ENCODE measurements around the gene CHD9. TPM values are rescaled to one million over a fixed set of nuclear protein-coding genes. Genes with fewer than 3 reads are reported as not detected.

CHD9 gene
- total and polyA plus RNA-seq, 3 donors from 2014 or later = 10.4 to 67.3 (median 57.5) TPM

DNA sequence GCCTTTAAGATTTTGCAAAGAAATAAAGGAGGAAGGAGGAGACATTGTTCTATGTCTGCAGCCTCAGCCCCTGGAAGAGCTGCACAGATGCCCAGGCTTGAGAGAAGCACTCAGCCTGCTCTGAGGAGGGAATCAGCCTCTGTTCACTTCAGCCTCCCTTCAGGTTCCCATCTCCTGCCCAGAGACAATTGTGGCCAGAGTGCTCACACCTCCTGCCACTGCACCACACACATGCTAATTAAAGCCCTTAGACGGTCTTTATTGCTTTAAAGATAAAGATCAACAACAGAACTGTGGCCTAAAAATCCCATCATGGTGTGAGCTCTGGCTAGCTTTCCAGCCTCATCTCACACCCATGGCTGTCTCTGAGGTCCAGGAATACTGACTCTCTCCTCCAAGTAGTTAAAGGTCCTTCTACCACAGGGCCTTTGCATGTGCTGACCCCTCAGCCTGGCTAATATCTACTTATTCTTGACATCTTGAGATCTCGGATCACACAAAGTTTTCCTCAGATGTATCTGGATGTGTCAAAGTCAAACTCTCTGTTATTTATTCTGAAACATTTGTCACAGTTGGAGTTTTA is 35.9 kb upstream of the CHD9 start:
- H3K36me3 ChIP-seq (ENCODE audit: low read depth, missing control alignments) = no peaks in the 10 kb centered on the region
- TF ChIP-seq, protein P1, sequence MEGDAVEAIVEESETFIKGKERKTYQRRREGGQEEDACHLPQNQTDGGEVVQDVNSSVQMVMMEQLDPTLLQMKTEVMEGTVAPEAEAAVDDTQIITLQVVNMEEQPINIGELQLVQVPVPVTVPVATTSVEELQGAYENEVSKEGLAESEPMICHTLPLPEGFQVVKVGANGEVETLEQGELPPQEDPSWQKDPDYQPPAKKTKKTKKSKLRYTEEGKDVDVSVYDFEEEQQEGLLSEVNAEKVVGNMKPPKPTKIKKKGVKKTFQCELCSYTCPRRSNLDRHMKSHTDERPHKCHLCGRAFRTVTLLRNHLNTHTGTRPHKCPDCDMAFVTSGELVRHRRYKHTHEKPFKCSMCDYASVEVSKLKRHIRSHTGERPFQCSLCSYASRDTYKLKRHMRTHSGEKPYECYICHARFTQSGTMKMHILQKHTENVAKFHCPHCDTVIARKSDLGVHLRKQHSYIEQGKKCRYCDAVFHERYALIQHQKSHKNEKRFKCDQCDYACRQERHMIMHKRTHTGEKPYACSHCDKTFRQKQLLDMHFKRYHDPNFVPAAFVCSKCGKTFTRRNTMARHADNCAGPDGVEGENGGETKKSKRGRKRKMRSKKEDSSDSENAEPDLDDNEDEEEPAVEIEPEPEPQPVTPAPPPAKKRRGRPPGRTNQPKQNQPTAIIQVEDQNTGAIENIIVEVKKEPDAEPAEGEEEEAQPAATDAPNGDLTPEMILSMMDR (IDR thresholded peaks at IDR 0.05) = no peak
- no peak for TF ChIP-seq POLR2A (IDR thresholded peaks at IDR 0.05)
- no peaks in the 10 kb centered on the region for H3K4me1 ChIP-seq
- no peaks in the 10 kb centered on the region for H3K9me3 ChIP-seq
- no peak overlapping the region for H3K27ac ChIP-seq
- 75 to 82% methylated on average over 2 of the region's 2 CpGs for WGBS, 2 donors
- no peak overlapping the region for H3K4me3 ChIP-seq
- no peaks in the 10 kb centered on the region for H3K27me3 ChIP-seq
- intact Hi-C loops (cut with DNase I; ENCODE audit: low total_unique reads) = no loop called here
- no peak for DNase-seq

DNA sequence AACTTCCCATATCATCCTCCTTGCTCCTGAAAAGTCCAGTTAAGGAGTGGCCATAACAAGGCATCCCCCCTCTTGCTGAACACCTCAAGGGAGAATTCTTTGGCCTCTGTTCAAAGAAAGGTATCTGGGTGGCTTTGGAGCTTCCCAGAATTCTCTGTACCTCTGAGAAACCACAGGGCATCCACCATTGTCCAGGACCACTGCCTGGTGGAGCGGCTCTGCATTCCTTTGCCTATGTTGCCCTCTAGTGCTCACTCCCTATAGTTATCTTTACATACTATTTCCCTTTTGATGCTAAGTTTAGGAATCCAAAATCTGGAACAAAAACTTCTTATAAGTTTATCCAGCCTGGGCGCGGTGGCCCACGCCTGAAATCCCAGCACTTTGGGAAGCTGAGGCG is 32.4 kb upstream of the CHD9 start:
- DNase-seq = peak; percentile 62
- intact Hi-C loops (cut with DNase I; ENCODE audit: low total_unique reads) = no loop called here
- Histone ChIP-seq H3K4me3 (no peak overlapping the region), H3K27me3 (no peaks in the 10 kb centered on the region), H3K27ac (no peak overlapping the region), H3K4me1 (no peaks in the 10 kb centered on the region), H3K36me3 (ENCODE audit: low read depth, missing control alignments) (no peaks in the 10 kb centered on the region), H3K9me3 (no peaks in the 10 kb centered on the region)
- WGBS, 2 donors = 20 to 33% methylated on average over 5 of the region's 5 CpGs
- TF ChIP-seq, protein P1 (IDR thresholded peaks at IDR 0.05) = peak; percentile 25 to 53 (median 34)
- TF ChIP-seq POLR2A (IDR thresholded peaks at IDR 0.05) = no peak

DNA sequence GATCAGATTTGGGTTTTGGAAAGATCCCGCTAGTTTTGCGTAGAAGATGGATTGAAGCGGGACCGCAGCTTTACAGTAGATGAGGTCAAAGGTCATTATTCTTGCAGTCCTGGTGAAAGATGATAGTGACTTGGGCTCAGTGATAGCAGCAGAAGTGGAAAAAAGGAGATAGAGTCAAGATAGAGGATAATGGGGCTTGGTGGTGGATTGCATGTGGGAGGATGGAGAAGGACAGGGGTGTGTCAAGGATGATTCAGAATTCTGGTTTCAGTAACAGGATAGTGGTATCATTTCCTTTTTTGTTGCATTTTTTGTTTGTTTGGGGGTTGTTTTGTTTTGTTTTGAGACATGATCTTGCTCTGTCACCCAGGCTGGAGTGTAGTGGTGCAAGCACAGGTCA is 30.7 kb upstream of the CHD9 start:
- no peak overlapping the region for H3K4me3 ChIP-seq
- no peak for TF ChIP-seq POLR2A (IDR thresholded peaks at IDR 0.05)
- TF ChIP-seq, protein P1 (IDR thresholded peaks at IDR 0.05) = no peak
- no peak overlapping the region for H3K27ac ChIP-seq
- no peak for DNase-seq
- H3K9me3 ChIP-seq = no peaks in the 10 kb centered on the region
- intact Hi-C loops (cut with DNase I; ENCODE audit: low total_unique reads) = no loop called here
- no peaks in the 10 kb centered on the region for H3K36me3 ChIP-seq (ENCODE audit: low read depth, missing control alignments)
- H3K4me1 ChIP-seq = no peaks in the 10 kb centered on the region
- 96 to 97% methylated on average over 4 of the region's 4 CpGs for WGBS, 2 donors
- H3K27me3 ChIP-seq = no peaks in the 10 kb centered on the region

DNA sequence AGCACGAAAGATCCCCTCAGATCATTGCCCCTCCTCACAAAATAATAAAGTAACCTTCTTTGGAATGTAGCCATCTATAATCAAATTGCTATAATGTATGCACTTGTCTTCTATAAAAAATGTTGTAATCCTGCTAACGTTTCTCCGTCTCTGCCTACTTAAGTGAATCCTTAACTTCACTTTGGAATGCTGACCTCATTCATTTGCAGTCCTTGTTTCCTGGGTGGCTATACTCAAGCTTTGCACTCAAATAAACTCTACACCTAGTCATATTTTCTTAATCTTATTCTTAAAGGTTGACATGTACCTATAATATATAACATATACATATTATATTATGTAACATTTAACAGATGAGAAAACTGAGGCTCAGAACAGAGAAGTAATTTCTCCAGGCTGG is 24.8 kb upstream of the CHD9 start:
- 57 to 67% methylated on average over 3 of the region's 3 CpGs for WGBS, 2 donors
- DNase-seq = no peak
- H3K9me3 ChIP-seq = no peaks in the 10 kb centered on the region
- no peak overlapping the region for H3K4me3 ChIP-seq
- intact Hi-C loops (cut with DNase I; ENCODE audit: low total_unique reads) = no loop called here
- no peak for TF ChIP-seq POLR2A (IDR thresholded peaks at IDR 0.05)
- TF ChIP-seq, protein P1 (IDR thresholded peaks at IDR 0.05) = no peak
- H3K27me3 ChIP-seq = no peaks in the 10 kb centered on the region
- H3K36me3 ChIP-seq (ENCODE audit: low read depth, missing control alignments) = no peaks in the 10 kb centered on the region
- no peak overlapping the region for H3K27ac ChIP-seq
- H3K4me1 ChIP-seq = no peaks in the 10 kb centered on the region

DNA sequence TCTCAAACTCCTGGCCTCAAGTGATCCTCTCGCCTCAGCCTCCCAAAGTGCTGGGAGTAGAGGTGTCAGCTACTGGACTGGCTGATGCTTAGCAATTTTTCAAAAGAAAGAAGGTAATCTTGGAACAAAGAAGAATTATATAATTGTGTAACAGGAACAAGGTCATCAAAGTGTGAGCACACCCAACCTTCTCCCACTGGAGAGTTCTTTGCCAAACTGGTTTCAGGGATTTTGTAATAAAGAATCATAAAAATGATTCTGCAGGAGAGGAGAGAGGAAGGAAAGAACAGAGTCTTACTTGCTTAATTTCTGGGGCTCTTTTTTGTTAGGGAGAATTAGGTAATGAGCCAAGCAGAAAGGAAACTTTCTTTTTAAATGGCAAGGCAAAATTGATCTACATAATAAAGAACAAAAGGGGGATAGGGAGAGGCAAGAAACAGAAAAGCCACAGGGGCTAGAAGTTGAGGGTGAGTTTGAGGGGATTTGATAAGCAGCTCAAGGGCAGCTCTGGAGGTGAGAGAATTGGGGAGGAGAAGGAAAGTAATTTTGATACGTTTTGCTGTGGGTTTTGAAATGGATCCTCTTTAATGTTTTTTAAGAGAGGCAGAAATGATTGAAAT is 23.4 kb upstream of the CHD9 start:
- H3K27ac ChIP-seq = no peak overlapping the region
- intact Hi-C loops (cut with DNase I; ENCODE audit: low total_unique reads) = no loop called here

More for the DNA sequence above, 23.4 kb upstream of the CHD9 start:
- Histone ChIP-seq H3K36me3 (ENCODE audit: low read depth, missing control alignments) (no peaks in the 10 kb centered on the region), H3K4me3 (no peak overlapping the region), H3K9me3 (no peaks in the 10 kb centered on the region), H3K4me1 (no peaks in the 10 kb centered on the region), H3K27me3 (no peaks in the 10 kb centered on the region)
- TF ChIP-seq, protein P1 (IDR thresholded peaks at IDR 0.05) = no peak
- no peak for TF ChIP-seq POLR2A (IDR thresholded peaks at IDR 0.05)
- 40 to 44% methylated on average over 2 of the region's 2 CpGs for WGBS, 2 donors
- DNase-seq = no peak
